GM21447 (cell line): ENCODE measurements around the gene BHLHE23.
"Not testable (repeated sequence)": the region's sequence is repeated elsewhere in the genome, so short reads cannot be mapped to it uniquely, and the experiment has no call there.

Experiments used
- ATAC-seq: cut with Tn5 transposase; IDR thresholded peaks from one replicate; pipeline ENCODE4 v1.9.1; 2021; ENCODE audit not compliant: unreplicated experiment

Gene BHLHE23

GRCh38 chr20:63043348-63044203, 36.8 kb upstream of the BHLHE23 start:
- no peak for ATAC-seq

- peak; percentile 77 for ATAC-seq
Measured at GRCh38 chr20:63042448-63043071, 35.8 kb upstream of the BHLHE23 start.

GRCh38 chr20:63041776-63042175, 35.0 kb upstream of the BHLHE23 start:
- no peak for ATAC-seq

GRCh38 chr20:63037669-63038268, 31.0 kb upstream of the BHLHE23 start:
- no peak for ATAC-seq

- no peak for ATAC-seq
Measured at GRCh38 chr20:63036291-63036690, 29.5 kb upstream of the BHLHE23 start.

GRCh38 chr20:63035603-63036185, 28.9 kb upstream of the BHLHE23 start:
- no peak for ATAC-seq

- ATAC-seq = not testable (repeated sequence)
Measured at GRCh38 chr20:63034710-63035602, 28.2 kb upstream of the BHLHE23 start.

- no peak for ATAC-seq
Measured at GRCh38 chr20:63033794-63034709, 27.3 kb upstream of the BHLHE23 start.

- ATAC-seq = peak; percentile 49
Measured at GRCh38 chr20:63032861-63033793, 26.4 kb upstream of the BHLHE23 start.

- no peak for ATAC-seq
Measured at GRCh38 chr20:63032026-63032800, 25.4 kb upstream of the BHLHE23 start.

- ATAC-seq = no peak
Measured at GRCh38 chr20:63031251-63032014, 24.7 kb upstream of the BHLHE23 start.

- no peak for ATAC-seq
Measured at GRCh38 chr20:63029358-63030121, 22.8 kb upstream of the BHLHE23 start.

- no peak for ATAC-seq
Measured at GRCh38 chr20:63028461-63028921, 21.7 kb upstream of the BHLHE23 start.

GRCh38 chr20:63027922-63028389, 21.2 kb upstream of the BHLHE23 start:
- no peak for ATAC-seq

- ATAC-seq = no peak
Measured at GRCh38 chr20:63027221-63027921, 20.6 kb upstream of the BHLHE23 start.
